ENCODE measurements around the gene CCDC148. TPM values are rescaled to one million over a fixed set of nuclear protein-coding genes. Genes with fewer than 3 reads are reported as not detected.

The CCDC148 gene
- total RNA-seq, 1 donor from 2014 or later: 2.2 TPM

GRCh38 chr2:158194229-158194628 is 262.3 kb downstream of the CCDC148 start:
- no peak overlapping the region for H3K27ac Mint-ChIP-seq (ENCODE audit: unreplicated experiment)
- no peaks in the 10 kb centered on the region for H3K9me3 Mint-ChIP-seq (ENCODE audit: unreplicated experiment)

GRCh38 chr2:158192515-158193443 is 263.8 kb downstream of the CCDC148 start:
- TF ChIP-seq CTCF (IDR thresholded peaks at IDR 0.05; ENCODE audit: unreplicated experiment): no peak
- Mint-ChIP-seq H3K27ac (ENCODE audit: unreplicated experiment) (no peak overlapping the region), H3K36me3 (ENCODE audit: low read depth, unreplicated experiment) (no peaks in the 10 kb centered on the region), H3K4me3 (ENCODE audit: unreplicated experiment) (no peak overlapping the region), H3K4me1 (ENCODE audit: unreplicated experiment) (peaks cover 4% of the 10 kb centered on the region), H3K9me3 (ENCODE audit: unreplicated experiment) (no peaks in the 10 kb centered on the region), H3K27me3 (ENCODE audit: unreplicated experiment) (no peaks in the 10 kb centered on the region)
- no peak for DNase-seq (ENCODE audit: low spot score)

More at GRCh38 chr2:158194229-158194628, 262.3 kb downstream of the CCDC148 start:
- H3K4me3 Mint-ChIP-seq (ENCODE audit: unreplicated experiment): no peak overlapping the region
- DNase-seq (ENCODE audit: low spot score): no peak
- no peaks in the 10 kb centered on the region for H3K36me3 Mint-ChIP-seq (ENCODE audit: low read depth, unreplicated experiment)
- peaks cover 4% of the 10 kb centered on the region for H3K4me1 Mint-ChIP-seq (ENCODE audit: unreplicated experiment)
- H3K27me3 Mint-ChIP-seq (ENCODE audit: unreplicated experiment): no peaks in the 10 kb centered on the region
- no peak for TF ChIP-seq CTCF (IDR thresholded peaks at IDR 0.05; ENCODE audit: unreplicated experiment)

DNA sequence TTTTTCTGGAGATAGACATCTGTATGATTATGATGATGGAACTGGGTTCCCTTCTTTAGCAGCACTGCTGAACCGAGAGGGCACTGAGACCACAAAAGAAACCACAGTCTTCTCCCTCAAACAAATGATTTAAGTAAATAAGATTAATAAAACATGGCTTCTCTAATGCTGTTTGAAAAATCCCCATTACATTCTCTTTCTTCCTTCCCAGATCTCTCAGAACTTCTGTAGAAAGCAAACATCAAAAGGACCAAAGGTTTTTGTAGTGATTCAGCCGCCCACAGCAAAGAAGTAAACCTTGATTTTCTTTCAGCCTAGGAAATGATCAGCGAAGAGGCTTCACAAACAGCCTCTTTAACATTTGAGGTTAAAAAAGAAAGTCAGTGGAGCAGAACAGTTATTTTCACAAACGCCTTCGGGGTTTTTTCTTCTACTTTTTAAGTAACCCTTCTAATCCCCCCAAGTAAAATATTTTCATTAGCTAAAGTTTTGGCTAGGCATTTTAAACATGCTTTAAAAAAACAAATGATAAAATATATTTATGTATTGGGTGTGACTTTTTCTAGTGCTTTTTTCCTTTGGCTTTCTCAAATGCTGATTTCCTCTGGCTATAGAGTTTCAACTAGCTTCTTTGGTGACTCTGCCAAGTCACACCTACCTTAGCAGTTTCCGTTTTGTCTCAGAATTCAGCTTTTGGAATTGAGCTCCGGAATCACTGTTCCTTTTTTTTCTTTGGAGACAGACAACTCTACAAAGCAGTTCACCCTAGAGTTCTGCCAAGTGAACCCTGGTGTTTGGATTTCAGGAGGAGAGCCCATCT is 265.3 kb downstream of the CCDC148 start:
- no peaks in the 10 kb centered on the region for H3K9me3 Mint-ChIP-seq (ENCODE audit: unreplicated experiment)
- H3K36me3 Mint-ChIP-seq (ENCODE audit: low read depth, unreplicated experiment): no peaks in the 10 kb centered on the region
- no peak for DNase-seq (ENCODE audit: low spot score)
- TF ChIP-seq CTCF (IDR thresholded peaks at IDR 0.05; ENCODE audit: unreplicated experiment): no peak
- H3K27me3 Mint-ChIP-seq (ENCODE audit: unreplicated experiment): no peaks in the 10 kb centered on the region
- peaks cover 4% of the 10 kb centered on the region for H3K4me1 Mint-ChIP-seq (ENCODE audit: unreplicated experiment)
- H3K27ac Mint-ChIP-seq (ENCODE audit: unreplicated experiment): no peak overlapping the region
- H3K4me3 Mint-ChIP-seq (ENCODE audit: unreplicated experiment): no peak overlapping the region

- no peaks in the 10 kb centered on the region for H3K9me3 Mint-ChIP-seq (ENCODE audit: unreplicated experiment)
- H3K4me3 Mint-ChIP-seq (ENCODE audit: unreplicated experiment): no peak overlapping the region
- no peak for DNase-seq (ENCODE audit: low spot score)
- no peaks in the 10 kb centered on the region for H3K36me3 Mint-ChIP-seq (ENCODE audit: low read depth, unreplicated experiment)
- H3K27me3 Mint-ChIP-seq (ENCODE audit: unreplicated experiment): no peaks in the 10 kb centered on the region
- peaks cover 4% of the 10 kb centered on the region for H3K4me1 Mint-ChIP-seq (ENCODE audit: unreplicated experiment)
- no peak for TF ChIP-seq CTCF (IDR thresholded peaks at IDR 0.05; ENCODE audit: unreplicated experiment)
- H3K27ac Mint-ChIP-seq (ENCODE audit: unreplicated experiment): no peak overlapping the region
Measured at GRCh38 chr2:158189526-158189925, 267.0 kb downstream of the CCDC148 start.

All from endothelial cell (in vitro differentiated cells).